CD4-positive, alpha-beta T cell treated with Interleukin-6 for 4 hours (primary cell): ENCODE data around the gene GCM1.

Source experiments
- DNase-seq: peaks from one replicate; pipeline ENCODE4 v3.0.0-alpha.2; 2020; ENCODE audit warnings: mixed read lengths

The GCM1 gene

DNA sequence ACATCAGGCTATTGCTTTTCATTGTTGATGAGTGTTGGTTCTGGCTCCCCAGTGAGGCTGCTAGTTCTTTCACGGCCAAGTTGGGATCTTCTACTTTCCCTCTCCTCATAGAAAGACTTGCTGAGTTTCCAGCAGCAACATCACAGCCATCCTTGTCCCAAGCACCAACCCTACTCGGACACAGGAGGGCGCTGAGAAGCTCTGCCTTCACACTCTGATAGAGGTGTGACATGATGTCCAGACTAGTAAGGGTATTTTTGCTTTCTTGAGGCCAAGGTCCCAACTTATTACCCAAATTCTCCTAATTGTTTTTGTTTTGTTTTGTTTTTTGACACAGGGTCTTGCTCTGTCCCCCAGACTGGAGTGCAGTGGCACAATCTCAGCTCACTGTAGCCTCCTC is 3.0 kb upstream of the GCM1 start:
- no peak for DNase-seq

DNA sequence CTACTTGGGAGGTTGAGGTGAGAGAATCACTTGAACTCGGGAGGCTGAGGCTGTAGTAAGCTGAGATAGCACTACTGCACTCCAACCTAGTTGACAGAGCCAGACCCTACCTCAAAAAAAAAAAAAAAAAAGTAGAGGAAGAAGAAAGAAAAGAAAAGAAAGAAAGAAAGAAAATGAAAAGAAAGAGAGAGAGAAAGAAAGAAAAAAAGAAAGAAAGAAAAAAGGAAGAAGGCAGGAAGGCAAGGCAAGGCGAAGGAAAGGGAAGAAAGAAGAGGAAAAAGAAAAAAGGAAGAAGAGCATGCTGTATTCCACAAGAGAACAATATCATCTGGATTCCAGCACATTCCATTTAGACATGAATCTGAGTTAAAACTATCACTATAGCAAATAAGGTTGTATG is 3.8 kb downstream of the GCM1 start:
- no peak for DNase-seq

DNA sequence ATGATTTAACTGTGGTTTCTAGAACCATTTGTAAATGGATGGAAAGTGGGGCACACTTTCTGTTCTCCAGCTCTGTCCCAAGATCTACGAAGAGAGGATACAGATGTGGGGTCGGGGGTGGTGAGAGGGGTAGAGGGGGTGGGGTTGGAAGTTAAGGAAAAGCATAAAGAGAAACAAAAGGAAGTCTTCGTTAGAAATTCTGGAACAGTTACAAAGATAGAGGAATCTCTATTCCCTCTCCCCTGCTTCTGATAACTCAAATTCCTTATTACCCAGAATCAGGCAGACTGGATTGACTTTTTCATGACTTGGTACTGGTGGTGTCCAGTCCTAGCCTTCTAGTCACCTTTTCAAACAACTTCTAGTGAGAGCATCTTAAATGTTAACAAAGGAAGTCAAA is 4.9 kb downstream of the GCM1 start:
- DNase-seq: no peak

DNA sequence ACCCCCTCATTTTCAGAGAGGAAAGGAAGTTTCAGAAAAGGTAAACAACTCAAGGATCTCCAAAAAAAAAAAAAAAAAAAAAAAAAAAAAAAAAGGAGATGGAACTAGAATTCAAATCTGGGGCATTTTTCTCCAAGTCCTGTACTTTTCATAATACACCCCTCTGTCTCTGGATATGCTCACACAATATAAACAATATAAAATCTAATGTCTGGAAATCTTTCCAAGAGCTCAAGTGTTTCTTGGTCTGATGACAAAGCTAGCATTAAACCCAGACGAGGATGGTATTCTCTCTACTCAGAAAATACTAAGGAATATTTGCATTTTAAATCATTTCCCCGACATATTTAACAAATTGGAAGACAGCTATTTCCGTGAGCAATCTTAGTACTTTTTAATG is 5.8 kb downstream of the GCM1 start:
- no peak for DNase-seq

DNA sequence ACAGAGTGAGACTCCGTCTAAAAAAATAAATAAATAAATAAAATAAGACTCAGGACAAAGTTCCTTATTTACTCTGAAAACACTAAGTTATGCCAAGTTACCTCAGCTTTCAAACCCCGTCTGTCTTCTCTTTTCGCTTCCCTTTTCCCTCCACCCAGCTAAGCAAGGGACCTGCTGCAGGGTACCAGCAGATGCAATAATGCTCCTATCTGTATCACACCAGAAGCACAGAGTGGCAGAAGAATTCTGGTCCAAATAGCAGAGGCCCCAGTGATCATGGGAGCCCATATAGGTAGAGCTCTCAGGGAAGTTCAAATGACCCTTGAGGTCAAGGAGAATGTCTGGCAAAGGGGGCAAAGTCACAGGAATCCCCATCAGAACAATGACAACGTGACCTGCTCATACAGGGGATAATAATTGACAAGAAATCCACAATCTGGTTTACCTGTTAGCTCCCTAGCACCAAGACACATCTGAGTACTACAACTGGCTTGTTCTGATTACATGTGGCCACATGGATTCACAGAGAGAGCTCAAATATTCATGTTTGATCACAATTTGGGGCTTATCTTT is 8.7 kb downstream of the GCM1 start:
- DNase-seq: no peak

DNA sequence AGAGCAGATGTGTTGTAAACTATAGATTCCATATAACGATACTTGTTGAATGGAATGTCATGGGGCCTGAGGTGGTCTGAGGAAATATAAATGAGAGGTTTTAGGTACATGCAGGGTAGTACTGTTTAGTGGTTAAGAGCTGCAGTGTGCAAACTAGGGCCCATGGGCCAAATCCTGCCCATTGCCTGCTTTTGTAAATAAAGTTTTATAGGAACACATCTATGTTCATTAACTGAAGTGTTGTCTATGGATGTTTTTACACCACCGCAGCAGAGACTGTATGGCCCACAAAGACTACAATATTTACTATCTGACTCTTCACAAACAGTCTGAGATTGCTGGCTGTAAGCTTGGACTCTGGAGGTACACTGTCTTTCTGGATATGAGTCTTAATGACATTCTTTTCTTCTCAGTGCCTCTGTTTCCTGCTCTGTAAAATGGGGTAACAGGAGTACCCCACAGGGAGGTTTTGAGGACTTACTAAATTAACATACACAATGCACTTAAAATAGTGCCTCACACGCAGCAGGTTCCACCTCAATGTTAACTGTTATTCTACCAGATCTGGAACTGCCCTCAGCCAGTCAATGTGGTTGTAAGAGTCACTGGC is 12.5 kb downstream of the GCM1 start:
- DNase-seq: no peak

DNA sequence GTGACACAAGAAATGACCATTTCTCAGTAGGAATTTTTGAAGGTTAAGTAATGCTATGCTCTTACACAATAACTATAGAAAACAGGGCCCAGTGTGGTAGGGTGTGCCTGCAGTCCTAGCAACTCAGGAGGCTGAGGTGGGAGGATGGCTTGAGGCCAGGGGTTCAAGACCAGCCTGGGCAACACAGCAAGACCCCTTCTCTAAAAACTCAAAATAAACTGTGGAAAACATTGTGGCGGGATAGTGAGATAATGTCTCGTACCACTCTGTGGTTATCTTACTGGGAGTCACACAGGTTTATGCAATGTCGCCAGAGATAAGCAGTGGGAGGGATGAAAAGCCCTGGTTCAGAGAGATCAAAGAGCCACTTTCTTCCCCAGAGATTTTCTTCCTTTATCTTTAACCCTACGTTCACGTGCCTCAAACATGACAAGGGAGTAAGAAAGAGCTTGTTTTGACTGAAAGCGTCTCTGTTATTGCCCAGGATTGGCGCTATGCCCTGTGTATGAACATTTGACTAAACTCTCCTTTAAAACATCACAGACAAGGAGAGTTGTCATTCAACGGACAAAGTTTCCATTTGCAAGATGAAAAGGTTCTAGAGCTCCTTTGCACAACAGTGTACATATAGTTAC is 13.9 kb downstream of the GCM1 start:
- no peak for DNase-seq

DNA sequence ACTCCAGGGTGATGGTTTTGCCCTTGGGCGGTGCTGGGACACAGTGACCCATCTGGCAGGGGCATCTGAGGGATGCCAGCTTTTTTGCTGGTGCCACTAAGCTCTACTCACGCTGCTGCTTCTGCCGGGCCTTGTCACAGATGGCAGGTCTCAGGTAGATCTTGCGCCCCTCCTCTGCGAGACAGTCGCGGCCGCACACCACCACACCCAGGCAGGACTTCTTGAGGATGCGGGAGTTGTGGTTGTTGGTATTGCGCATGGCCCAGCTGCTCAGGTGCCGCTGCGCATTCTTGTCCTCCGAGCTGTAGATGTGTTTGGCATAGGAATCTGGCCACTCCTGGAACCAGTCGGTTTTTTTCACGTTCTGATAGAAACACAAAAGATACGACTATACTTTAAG is 14.7 kb downstream of the GCM1 start:
- DNase-seq: no peak

DNA sequence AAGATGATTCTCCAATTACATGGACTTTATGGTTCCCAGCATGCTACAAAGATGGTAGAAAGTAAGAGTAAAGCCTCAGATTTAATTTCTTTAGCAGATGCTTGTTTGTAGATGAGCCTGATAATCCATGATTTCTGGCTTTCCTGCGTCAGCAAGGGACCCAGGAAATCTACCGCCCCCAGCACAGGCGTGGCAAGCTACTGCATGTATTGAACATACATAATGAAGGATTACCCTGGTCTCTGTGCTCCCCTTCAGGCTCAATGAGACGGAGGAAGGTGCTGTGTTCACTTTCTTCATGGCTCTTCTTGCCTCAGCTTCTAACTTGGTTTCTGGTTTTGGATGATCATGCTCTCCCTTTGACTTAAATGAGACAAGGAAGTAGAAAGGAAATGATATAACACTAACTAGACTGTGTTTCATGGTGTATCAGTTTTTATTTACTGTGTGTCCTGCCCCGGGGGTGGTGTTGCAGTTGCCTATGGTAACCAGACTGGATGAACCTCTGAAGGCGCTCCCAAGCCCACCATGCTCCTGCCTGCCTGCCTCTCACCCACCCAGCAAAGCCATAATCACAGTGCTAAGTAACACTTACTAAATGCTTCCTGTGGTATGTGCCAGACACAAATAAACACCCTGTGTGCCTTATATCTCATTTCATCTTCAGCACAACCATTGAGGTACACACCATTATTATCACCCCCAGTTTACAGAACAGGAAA is 17.9 kb downstream of the GCM1 start:
- no peak for DNase-seq

DNA sequence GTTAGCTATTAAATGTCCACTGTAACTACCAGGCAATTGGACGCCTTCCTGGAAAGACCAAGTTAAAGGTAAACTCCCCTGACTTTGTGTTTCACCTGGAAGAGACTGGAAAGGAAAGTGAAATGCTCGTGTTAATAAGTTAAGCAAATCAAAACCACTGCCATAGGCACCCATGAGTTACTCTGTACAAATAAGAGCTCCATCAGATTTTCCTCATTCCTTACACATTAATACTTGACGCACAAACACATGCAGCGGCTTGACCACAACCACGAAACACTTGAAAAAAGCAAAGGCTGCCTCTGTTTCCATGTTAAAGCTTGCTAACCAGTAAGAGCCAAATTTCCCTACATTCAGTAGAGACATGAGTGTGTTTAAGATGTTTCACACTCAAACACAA is 19.8 kb downstream of the GCM1 start:
- no peak for DNase-seq

DNA sequence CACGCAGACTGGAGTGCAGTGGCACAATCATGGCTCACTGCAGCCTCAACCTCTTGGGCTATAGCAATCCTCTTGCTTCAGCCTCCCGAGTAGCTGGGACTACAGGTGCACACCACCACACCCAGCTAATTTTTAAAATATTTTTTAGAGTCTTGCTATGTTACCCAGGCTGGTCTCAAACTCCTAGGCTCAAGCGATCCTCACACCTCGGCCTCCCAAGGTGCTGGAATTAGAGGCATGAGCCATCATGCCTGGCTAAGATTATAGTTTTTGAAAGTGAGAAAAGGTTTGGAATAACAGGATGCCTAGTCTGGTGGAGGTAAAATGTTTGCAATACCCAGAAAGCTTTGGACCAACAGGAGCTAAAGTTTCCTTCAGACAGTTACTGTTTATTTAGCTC is 23.4 kb downstream of the GCM1 start:
- DNase-seq: no peak

DNA sequence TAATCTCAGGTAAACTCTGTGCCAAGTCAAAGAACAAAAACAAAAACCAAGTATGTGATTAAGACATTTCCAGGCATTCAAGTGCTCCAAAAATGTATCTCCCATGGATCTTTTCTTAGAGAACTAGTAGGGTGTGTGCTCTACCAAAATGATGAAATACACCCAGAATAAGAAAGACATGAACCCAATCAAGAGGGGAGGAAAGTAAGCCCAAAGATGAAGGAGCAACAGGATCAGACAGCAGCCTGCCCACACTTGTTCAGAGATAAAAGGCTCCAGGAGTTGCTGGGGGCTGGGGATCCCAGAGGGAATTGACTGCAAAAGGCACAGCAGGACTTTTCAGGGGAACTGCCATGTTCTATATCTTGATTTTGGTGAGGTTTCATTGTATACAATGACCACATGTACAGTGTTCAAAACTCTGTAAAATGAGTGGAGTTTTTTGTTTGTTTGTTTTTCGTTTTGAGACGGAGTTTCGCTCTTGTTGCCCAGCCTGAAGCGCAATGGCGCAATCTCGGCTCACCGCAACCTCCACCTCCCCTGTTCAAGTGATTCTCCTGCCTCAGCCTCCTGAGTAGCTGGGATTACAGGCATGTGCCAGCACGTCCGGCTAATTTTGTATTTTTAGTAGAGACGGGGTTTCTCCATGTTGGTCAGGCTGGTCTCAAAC is 24.4 kb downstream of the GCM1 start:
- DNase-seq: no peak

DNA sequence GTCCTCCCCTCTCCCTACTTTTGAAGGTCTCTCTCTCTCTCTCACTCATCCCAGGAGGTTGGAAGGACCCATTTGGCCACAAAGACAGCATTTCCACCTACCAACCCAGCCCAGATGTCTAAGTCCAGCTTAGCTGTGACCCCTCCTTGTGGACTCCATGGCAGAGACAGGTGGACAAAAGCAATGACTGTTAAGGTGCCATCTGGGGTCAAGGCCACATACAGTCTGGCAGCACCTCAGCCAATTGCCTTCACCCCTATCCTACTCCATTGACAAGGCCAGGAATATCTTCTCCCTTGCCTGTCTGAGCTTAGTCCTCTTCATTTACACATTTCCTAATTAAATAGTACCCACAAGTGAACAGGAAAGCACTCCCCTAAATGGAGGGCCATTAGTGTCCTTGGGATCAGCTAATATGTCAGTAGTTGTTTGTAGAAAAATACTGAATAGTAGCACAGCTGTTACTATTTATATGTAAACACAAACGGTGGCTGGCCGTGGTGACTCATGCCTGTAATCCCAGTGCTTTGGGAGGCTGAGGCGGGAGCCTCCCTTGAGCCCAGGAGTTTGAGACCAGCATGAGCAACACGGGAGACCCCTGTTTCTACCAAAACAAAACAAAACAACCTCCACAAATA is 28.8 kb downstream of the GCM1 start:
- no peak for DNase-seq

DNA sequence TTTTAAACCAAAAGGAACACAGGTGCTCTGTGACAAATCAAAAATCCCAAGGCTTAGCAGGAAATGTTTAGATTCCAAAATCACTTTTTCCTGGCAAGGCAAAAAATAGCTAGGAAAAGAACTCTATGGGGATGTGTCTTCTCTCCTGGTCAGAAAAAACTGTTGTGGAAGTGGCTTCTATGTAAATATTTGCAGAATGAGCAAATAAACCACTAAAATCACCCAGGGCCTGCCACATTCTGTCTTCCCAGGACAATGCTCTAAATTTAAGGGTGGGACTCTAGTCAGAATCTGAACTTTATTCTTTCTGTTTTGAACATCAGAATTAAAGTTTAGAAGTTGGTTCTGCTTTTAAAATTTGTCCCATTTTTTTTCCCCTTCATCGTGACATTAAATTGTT is 29.3 kb downstream of the GCM1 start:
- DNase-seq: no peak

DNA sequence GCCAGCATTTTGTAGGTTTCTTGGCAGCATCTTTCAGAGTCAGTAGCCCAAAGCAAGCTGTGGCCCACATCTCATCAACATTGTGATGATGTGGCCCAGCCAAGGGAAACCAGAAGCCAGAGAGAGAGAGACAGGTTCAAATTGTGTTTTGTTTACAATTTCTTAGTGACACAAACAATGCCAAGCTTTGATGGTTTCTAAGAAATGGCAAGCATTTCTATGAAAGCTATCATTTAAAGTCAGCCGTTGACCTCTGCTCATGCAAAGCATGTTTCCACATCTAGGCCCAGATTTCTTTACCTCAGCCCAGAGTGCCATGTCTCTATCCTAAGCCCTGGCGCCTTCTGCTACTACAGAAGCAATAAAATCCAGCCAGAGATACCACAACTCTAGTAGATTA is 32.9 kb downstream of the GCM1 start:
- no peak for DNase-seq

DNA sequence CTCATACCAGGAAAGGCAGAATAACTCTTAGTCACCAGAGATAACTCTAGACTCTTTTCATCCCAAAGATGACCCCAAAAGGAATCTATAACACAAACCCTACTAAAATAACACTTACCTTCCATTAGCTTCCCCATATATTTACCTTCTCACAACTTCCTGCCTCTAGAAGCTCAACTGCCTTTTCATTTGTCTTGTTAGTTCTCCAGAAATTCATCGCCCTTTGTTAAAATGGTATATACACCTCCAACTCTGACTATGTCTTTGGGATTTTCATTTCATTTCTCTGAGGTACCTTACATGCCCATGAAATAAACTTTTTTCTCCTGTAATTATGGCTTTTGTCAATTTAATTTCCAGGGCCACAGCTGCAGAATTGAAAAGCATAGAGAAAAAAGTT is 33.5 kb downstream of the GCM1 start:
- no peak for DNase-seq

DNA sequence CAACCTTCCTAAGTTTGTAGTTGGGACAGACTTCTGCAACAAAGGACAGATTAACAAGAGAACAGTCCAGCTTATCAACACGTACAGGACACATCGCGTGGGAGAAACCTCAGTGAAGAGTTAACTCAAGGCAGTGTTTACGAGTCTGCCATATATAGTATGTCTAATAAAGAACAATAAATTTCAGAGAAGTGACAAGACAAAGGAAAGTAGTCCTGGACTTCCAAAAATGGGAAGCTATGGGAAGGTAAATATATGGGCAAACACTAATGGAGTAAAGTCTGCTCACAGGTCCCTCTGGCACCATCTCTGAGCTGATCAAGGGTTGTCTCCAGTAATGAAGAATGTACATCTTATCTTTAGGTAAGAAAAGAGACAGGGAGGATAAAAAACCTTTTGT is 34.9 kb downstream of the GCM1 start:
- DNase-seq: no peak

DNA sequence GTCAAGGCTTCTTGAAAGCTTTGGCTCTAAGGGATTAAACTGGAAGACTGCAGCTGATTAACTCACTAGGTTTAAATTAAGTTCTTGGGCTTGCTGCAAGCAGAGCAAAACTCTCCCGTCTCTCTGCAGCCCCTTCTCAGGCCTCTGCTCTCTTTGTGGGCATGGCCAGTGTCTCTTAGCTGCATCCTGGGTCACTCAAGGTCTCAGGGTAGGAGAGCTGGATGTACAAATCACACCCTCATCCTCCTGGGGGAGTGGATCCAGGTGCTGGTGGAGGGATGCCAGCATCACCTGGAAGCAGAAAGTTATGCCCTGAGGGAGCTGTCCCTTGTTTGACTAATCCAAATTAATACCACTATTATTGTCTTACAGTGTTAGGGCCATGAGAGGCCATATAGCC is 35.8 kb downstream of the GCM1 start:
- DNase-seq: no peak

DNA sequence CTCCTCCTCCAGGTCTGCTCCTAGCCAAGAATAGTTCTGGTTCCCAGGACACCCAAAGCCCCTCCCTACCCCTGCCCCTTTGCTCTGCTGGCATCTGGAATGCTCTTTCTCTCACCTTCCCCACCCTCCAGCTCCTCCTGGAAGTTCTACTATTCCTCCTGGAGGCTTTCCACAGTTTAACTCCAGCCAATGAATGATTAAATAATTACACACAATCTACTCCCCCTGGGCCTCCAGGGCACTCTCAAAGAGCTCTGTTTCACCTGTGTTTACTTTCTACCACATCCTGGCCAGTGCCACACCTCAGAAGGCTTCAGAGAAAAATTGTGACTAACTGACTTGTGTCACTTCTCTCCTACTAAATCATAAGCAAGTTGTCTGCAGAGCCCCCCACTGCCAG is 36.2 kb downstream of the GCM1 start:
- DNase-seq: no peak

DNA sequence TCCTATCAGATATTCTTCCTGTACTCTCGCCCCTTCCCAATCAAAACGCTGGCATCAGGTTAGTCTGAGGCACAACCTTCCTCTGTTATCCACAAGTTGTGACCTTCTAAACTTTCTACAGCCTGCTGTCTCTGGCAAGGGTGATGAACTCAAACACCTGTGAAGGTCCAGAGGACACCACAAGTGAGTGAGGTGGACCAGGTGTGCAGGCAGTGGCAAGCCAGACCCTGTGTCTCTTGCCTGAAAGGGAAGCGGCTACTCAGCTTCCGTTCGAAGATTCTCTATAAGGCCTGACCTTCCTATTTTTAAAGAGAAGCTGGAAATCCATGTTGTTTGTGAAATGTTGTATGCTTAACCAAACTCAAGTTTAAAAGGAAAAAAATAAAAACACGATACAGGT is 36.8 kb downstream of the GCM1 start:
- DNase-seq: no peak

DNA sequence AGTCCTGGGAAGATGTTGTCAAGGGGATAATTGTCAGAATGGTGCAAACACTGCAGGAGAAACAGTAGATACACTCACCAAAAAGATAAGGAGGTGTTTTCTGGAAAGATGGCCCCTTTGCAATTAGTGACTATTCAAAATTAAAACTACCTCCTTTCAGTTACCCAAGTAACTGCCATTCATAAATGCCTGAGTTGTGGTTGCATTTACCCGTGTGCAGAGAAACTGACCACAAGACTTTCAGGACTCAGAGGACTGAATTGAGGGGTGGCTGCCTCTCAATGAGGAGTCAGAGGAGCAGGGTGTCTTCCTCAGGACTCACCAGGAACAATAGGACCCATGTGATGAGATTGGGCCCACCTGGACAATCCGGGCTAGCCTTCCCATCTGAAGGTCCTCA is 39.0 kb downstream of the GCM1 start:
- no peak for DNase-seq

DNA sequence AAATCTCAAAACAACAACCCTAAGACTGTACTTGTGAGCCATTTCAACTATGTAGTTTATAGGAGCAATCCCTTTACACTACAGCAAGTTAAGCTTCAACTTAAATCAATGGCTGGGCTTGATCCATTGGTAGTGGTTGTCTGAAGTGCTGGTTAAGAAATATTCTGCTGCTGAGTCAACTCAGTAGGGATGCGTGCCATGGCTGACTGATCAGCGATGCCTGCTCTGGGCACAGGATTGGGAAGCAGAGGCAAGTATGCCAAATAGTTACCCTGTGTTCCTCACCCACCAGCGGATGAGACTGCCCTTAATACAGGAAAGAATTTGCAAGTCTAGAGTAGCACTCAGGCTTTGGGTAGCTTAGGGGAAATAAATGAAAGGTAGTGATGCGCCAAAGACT is 41.5 kb downstream of the GCM1 start:
- DNase-seq: no peak

DNA sequence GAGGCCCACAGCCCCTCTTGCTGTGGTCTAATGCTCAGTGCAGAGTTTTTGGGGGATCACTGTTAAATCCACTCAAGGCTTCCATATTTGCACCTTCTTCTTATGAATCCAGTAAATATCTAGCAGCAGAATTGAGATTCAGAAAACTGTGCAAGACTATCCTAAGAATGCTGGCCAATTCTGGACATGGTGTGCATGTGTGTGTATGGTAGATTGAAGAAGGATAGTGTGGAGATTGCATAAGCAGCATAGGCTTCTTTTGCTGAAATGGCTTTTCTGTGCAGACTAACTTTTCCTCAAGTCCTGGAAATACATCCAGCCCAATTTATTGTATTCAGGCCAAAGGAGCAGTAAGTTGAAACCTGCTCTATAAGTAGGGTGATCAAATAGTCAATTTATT is 43.7 kb downstream of the GCM1 start:
- no peak for DNase-seq
